ENCODE measurements around the gene PPP2R2B.

The PPP2R2B gene

DNA sequence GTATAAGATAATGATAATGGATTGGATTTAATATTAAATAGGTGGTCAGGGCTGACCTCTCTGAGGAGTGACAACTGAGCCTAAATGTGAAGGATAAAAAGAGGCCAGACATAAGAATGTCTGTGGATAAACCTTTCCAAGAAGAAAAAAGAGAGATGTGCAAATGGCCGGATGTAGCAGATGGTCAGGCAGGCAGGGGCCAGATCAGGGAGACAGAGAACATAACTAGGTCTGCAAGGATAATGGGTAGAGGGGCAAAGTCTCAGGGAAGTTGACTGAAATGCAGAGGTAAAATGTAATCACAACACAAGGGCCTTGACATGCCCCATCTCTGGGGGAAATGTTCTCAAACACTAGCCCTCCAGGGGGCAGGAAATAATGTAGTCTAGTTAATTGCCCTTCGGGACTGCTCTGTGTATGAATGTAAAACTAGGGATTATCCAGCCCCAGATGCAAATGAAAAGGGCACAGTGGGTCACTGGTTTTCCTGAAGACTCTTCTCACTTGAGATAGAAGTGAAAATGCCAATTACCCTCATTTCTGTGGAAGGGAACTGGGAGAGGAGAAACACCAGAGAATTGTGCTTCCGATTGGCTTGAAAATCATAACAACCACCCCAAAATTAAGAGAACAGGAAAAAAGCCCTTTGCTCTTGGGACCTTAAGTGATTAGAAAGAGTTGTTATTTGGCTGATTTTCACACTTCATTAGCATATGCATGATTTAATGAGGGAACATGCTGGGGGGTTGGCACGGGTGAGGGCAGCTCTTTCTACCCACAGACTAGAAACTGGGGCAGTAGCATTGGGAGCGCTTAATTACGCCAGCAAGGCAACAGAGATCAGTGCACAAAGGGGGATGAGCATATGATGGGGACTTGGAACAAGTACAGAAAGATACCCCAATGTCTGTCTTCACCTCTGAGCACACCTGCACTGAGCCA is 88.6 kb downstream of the PPP2R2B start:
- FAIRE-seq (no peak), DNase-seq (ENCODE audit: insufficient read length, low spot score) (no peak)

DNA sequence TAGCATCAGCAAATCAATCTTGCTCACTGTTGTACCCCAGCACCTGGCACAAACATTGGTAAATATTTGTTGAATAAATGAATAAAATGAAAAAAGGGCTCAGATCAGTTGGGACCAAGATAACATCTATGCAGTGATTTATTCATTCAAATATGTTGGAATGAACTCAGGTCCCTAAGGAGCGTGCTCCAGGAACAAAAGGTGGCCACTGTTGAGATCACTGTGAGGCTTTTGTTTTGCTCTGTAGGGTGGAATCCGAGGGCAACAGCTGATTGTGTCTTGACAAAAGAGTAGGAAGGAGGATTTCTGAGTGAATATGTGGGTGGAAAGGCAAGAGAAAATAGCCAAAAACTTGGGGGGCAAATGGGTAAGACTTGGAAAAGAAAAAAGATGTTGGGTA is 89.7 kb downstream of the PPP2R2B start:
- DNase-seq (ENCODE audit: insufficient read length, low spot score) (no peak), FAIRE-seq (no peak)

DNA sequence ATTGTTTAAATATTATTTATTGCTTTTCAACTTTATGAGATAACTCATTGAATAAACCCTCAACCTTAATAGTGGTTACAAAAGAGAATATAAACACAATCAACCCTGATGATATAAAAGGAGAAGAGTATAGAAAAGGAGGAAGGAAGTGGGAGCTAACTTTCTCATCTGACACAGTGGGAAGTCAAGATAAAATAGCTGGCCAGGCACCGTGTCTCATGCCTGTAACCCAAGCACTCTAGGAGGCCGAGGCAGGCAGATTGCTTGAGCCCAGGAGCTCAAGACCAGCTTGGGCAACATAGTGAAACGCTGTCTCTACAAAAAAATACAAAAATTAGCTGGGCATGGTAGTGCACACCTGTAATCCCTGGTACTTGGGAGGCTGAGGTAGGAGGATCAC is 93.5 kb downstream of the PPP2R2B start:
- DNase-seq (ENCODE audit: insufficient read length, low spot score) = no peak
- no peak for FAIRE-seq

DNA sequence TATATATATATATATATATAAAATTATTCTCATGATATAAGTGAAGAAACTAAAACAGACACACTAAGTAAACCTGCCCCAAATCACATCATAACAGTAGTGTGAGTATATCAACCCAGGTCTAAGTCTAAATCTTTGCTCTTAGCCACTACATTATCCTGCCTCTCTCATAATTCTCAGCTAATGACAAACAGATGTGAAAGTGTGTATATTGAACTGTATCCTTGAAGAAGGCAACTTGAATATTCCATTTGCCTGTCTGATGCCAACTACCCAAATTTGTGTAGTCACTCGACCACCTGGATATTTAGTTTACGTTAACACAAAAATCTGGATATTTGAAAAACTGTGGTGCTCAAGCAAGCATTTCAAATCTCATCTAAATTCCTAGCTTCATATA is 97.4 kb downstream of the PPP2R2B start:
- no peak for FAIRE-seq
- DNase-seq (ENCODE audit: insufficient read length, low spot score) = no peak

DNA sequence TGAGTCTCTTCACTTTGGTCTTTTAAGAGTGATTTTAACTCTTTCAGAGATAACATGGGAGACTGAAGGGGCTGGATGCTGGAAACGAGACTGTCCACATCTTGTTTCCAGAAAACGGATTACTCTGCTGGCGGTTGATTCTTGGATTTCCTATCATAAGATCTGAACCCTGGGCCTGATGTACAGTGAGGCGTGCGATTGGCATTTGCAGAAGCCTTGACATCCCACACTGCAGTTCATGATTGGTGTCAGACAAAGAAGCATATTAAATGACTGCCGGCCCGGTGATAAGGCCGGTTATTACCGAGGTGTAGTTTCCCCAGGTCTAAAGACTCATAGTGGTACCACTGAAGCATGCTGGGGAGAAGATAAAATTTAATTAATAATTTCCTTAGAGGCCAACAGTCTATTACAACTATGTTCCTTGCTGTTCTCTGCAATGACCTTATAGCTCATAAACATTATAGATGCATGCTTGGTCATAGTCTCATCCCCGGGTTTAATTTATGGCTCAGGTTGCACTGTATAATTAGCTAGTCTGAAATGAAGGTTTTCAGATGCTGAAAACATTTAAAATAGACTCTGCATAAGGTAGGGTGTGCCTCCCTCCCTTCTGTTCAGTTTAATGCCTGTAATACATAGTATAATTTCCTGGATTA is 99.2 kb downstream of the PPP2R2B start:
- no peak for DNase-seq (ENCODE audit: insufficient read length, low spot score)
- no peak for FAIRE-seq

DNA sequence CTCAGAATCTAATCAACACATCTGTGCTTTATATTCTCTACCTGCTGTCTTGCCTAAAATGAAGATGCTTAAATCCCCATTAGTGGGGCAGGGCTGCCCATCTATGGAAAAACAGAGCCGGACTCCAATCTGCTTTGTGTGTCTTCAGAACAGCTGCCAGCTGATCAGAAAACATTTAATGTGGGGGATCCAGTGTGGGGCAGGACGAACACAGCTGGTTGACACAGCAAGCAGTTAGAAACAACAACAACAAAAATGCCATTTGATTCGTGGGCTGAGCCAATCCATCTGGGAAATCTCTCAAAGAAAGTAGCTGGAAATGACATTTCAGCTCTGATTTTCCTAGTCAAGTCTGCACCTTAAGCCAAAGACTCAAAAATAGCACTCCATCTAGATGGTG is 99.8 kb downstream of the PPP2R2B start:
- FAIRE-seq (no peak), DNase-seq (ENCODE audit: insufficient read length, low spot score) (no peak)

DNA sequence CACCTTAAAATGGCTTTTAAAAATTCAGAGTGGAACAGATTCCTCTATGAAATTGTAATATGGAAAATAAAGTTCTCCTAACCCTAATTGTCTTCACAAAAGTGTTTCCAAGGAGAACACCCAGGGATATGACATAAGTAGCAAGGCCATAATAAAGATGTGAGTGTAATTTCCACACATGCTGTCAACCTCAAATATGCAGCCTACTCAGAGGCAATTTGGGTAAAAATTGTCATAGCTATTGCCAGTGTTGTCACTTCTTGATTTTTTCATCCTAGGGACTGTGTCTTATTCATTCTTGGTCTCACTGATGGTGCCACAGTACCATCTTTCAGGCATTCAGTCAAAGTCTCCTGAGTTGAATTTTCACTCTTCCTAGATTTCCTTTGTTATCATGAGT is 100.3 kb downstream of the PPP2R2B start:
- DNase-seq (ENCODE audit: insufficient read length, low spot score) = no peak
- FAIRE-seq = no peak

DNA sequence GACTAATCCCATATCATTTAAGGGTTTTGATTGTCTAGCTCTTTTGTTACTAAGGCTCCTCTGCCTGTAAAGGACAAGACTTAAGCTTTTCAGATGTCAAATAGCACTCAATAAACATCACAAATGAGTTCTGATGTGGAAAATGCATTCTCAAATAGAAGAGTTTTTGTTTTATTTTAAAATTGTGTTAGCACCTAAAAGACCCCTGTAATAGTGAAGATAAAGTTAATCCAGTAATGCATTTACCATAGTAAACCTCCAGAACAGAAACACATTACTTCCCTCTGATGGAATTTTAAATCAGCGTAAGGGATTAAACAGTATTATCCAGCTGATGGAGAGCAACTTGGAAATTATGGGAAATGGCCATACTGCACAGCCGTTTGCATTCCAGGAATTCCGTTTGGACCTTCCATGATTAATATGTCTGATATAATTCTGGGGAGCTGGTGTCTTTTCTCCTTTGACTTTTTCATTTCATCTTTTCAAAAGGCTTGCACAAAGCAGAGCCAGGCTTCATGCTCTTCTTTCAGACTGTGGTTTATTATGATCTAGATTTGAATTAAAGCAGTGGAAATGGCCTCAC is 105.6 kb downstream of the PPP2R2B start:
- DNase-seq (ENCODE audit: insufficient read length, low spot score) = no peak
- no peak for FAIRE-seq

DNA sequence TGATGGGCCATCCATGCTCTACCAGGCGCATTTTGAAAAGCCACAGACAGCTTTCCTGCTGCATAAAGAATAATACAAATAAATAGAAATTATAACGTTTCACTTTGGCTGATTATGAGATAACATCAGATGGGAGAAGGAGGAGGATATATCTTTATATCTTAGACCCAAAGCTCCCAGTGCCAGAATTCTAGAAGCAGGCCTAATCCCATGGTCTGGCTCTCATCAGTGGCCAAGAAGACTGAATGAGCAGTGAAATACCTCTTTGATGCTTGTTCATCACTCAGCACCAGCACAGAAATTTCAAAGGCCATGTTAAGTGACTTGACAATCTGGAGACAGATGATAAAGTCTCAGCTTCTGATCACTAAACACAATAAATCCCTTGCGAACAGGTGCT is 107.6 kb downstream of the PPP2R2B start:
- DNase-seq (ENCODE audit: insufficient read length, low spot score) (no peak), FAIRE-seq (no peak)

DNA sequence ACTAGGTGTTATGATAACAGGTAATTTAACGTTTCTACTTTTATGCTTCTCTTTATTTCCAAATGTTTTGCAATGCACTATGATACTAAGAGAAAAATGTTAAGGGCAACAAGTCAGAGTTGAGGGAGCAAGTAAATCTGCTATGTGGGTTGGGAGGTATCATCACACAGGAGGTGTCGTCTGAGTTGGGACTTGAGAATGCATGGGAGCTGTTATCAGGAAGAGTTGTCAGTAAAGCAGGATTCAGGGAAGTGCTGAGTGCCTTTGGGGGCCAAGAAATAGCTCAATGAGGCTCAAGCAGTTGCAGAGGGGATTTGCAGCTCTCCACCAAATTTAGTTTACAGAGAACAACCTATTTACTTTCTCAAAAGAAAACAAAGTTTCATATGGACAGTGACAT is 108.0 kb downstream of the PPP2R2B start:
- DNase-seq (ENCODE audit: insufficient read length, low spot score) (no peak), FAIRE-seq (no peak)

DNA sequence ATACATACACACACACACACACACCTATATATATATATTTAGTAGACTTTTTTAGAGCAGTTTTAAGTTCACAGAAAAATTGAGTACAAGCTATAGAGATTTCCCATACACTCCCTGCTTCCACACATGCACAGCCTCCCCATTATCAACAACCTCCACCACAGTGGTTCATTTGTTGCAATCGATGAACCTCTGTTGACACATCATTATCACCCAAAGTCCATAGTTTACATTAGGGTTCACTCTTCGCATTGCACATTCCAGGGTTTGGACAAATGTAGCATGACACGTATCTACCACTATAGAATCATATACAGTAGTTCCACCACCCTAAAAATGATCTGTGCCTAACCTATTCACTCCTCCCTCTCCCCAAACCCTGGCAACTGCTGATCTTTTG is 111.0 kb downstream of the PPP2R2B start:
- DNase-seq (ENCODE audit: insufficient read length, low spot score) (no peak), FAIRE-seq (no peak)

DNA sequence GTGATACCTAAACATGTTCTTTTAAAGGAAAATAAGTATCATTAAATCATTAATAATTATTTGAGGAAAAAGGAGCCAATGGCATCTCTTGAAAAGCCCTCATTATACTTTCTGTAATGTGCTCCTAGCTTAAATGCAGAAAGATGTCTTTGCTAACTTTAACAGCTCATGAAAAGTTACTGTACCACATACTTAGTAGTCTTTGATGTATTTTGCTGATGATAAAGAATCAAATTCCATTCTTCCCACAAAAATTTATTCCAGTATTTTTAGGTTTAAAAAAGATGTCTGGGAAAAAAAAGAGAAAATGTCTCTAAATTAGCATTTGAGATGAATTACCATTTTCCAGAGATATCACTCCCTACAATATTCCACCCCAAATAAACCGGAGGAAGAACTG is 112.5 kb downstream of the PPP2R2B start:
- FAIRE-seq (no peak), DNase-seq (ENCODE audit: insufficient read length, low spot score) (no peak)

DNA sequence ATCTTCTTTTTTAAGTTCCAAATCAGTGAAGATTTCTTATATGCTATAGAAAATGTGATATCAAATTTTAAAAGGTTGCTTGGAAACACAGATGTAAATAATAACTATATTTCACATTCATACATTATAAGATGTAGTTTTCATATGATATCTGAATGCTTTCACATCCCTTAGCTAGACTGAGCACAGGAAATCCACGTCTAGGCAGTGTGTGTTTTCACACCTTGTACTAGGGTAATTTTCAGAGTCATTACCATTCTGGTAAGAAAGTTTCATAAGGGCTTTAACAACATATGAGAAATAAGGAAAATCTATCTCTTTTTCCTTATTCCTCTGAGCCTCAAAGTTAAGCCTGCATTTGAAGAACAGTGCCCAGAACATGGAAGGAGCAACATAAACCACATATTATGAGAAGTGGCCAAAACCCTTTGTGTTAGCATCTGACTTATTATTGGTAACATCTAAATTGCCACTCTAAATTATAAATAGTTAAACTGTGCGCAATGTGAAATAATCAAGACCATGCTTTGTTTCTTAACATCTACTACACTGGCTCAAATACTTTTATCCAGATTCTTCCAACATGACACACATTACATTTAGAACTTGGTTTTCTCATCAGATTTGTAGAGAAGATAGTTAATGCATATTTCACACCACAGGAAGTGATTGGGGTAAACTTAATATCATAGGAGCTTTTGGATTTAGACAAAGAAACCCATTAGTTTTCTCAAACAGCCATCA is 113.3 kb downstream of the PPP2R2B start:
- DNase-seq (ENCODE audit: insufficient read length, low spot score) (no peak), FAIRE-seq (no peak)

DNA sequence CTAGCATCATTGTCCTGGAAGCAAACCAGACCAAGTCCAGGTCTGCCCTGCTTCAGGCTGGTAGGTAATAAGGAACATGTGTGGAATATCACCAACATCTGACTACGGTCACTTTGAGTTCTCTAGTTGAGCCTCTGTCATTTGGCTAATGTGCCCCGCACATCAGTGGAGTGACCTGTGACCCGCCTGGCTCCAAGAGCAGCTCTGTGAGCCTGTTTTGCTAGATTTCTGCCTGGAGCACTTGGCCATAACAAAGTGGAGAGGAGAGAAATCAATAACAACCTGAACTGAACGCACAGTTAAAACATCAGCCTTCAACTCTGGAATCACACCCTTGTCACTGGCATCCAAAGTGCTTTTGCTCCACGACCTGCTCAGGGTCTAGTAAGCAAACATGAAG is 115.7 kb downstream of the PPP2R2B start:
- DNase-seq (ENCODE audit: insufficient read length, low spot score) (no peak), FAIRE-seq (no peak)

DNA sequence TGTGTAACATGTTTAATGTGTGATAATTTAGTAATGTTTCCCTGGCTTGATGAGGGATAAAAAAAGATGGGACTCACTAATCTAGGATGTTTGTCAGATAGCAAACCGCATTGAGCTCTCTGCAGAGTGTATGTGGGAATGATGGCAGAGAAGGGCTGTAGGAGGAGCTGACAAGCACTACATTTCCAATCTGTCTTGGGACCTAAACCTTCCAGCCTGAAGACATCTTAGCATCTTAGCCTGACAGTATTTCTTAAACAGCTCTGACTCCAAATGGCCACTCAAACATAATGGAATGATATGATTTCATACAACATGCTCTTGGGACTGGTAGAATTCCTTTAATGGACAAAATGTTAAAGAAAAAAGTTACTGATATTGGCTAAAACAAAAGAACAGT is 116.7 kb downstream of the PPP2R2B start:
- FAIRE-seq (no peak), DNase-seq (ENCODE audit: insufficient read length, low spot score) (no peak)

DNA sequence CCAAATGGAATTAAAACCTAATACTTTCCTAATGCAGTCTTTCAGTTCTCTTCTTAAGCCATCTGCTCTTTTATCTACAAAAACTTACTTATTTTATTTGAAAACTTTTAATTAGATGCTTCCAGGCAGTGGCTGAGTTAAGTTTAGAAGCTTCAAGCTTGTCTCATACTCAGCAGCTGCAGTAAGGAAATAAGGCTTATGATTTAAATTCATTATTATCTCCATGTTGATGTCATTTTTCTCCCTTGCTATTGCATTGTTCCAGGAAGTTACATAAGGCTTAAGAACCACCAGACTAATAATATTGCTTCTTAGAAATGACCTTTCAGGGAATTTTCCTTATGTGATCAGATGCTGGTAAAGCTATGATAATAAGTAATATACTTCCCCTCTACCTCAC is 119.6 kb downstream of the PPP2R2B start:
- DNase-seq (ENCODE audit: insufficient read length, low spot score) (no peak), FAIRE-seq (no peak)

DNA sequence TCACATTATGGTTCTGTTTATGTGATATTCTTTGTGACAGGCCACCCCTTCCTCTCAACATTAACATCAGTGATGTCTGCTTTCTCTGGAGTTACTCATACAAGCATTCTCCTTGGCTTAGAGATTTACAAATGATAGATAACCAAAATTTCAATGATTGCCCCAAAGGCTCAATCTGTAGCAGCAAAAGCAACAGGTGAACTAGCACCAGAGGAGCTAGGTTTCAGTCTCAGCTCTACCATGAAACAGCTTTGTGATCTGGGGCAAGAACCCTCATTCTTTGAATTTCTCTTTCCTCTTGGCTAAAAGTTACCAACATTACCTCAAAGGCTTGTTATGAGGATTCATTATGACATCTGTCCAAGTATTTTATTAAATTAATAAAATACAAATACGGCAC is 120.5 kb downstream of the PPP2R2B start:
- DNase-seq (ENCODE audit: insufficient read length, low spot score) = no peak
- FAIRE-seq = no peak

DNA sequence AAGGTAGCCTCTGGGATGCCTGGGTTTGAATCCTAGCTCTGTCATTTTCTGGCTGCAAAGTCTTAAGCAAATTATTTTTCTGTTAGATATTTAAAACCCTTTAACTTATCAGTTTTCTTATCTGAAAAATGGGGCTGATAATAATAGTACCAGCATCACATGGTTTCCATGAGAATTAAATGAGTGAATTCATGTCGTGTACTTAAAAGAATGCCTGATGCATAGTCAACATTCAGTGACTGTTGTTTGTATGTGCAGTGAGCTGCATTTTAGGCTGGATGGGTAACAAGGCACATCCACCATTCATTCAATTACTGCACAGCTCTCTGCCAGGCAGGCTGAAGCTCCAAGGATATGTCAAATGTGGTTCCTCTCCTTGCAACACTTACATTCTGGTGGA is 122.0 kb downstream of the PPP2R2B start:
- no peak for DNase-seq (ENCODE audit: insufficient read length, low spot score)
- FAIRE-seq = no peak

DNA sequence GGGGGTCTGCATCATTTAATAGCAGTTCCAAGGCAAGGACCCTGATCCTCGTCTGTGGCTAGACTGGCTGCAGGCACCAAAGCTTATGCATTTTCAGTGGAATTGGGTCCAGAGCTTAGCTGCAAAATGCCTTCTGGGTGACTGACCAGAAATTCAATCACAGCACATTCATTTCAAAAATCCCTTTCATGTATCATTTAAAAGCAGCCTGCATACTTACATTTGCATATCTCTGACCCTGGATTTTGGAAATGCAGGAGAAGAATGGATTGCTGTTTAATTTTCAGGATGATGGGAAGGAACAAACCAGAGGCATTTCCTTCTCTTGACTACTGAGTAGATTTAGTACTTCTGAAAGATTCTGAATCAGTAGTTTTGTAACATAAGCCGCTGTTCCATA is 122.8 kb downstream of the PPP2R2B start:
- no peak for FAIRE-seq
- no peak for DNase-seq (ENCODE audit: insufficient read length, low spot score)

DNA sequence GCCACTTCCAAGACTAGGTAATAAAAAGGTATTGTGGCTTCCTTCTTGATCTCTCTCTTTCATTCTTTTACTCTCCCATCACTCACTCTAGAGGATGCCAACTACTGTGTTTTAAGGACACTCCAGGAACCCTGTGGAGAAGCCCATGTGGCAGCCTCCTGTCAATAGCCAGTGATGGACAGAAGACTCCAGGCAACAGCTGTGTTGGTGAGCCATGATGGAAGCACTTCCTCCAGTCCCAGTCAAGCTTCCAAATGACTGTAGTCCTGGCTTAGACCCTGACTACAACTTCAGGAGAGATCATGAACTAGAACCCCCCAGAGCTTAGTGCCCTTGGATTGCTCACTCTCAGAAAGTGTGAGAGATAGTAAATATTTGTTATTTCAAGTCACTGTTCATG is 123.9 kb downstream of the PPP2R2B start:
- no peak for FAIRE-seq
- no peak for DNase-seq (ENCODE audit: insufficient read length, low spot score)

DNA sequence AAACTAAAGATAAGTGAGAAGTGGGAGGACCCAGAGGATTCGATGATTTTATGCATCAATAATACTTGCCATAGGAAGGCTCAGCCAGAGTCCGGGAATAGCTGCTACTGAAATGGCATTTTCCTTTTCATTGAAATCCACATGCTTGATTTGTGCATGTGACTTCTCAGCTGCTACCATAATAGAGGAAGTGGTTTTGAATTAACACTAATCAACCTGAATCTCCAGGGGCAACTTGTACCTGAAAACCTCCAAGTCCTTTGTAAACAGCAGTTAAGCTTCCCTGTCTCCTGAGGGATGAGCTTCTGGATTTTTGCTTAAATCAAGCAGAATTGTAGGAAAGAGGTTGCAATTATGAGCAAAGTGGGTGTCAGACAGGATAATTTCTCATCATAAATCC is 124.9 kb downstream of the PPP2R2B start:
- FAIRE-seq (no peak), DNase-seq (ENCODE audit: insufficient read length, low spot score) (no peak)
